Upper lobe of left lung (tissue), 4 donors: ENCODE measurements around the gene UCK2.

Source experiments
- POLR2AphosphoS5 ChIP-seq, 2 donors: sonication (generic); formaldehyde crosslinking; IDR thresholded peaks; one replicate each; pipeline ENCODE4 v1.5.1; 2017; ENCODE audit warnings: antibody characterized with exemption in 2 of 2
- TF ChIP-seq, protein P1 (sequence below), 6 experiments: fragments of 450-650 bp in 4 of 6; fragments of 200-600 bp in 2 of 6; sonication (generic) in 2 of 6; IDR thresholded peaks; one replicate each; pipeline ENCODE4 v1.5.1; 2016 to 2019; ENCODE audit warnings: antibody characterized with exemption in 6 of 6

DNA sequence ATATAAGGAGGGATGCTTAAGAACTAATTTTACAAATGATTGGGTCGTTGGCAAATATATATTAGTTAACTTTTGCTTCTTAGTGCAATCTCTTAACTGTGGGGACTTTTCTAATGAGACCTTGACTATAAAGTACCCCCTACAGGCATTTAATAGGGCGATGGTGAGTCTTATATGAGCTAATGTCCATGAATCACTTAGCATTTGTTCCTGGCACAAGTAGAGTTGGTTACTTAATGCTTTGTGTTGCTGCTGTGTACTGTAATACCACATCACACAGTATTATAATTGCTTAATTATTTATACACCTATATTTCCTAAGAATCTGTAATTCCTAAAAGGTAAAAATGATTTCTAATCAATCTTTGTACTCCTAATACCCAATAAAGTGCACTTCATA lies 33.5 kb upstream of the UCK2 start:
- TF ChIP-seq, protein P1, sequence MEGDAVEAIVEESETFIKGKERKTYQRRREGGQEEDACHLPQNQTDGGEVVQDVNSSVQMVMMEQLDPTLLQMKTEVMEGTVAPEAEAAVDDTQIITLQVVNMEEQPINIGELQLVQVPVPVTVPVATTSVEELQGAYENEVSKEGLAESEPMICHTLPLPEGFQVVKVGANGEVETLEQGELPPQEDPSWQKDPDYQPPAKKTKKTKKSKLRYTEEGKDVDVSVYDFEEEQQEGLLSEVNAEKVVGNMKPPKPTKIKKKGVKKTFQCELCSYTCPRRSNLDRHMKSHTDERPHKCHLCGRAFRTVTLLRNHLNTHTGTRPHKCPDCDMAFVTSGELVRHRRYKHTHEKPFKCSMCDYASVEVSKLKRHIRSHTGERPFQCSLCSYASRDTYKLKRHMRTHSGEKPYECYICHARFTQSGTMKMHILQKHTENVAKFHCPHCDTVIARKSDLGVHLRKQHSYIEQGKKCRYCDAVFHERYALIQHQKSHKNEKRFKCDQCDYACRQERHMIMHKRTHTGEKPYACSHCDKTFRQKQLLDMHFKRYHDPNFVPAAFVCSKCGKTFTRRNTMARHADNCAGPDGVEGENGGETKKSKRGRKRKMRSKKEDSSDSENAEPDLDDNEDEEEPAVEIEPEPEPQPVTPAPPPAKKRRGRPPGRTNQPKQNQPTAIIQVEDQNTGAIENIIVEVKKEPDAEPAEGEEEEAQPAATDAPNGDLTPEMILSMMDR (IDR thresholded peaks at IDR 0.05): no peak
- no peak for TF ChIP-seq POLR2AphosphoS5 (IDR thresholded peaks at IDR 0.05)
